ENCODE data around the gene TRAF1. TPM values are rescaled to one million over a fixed set of nuclear protein-coding genes. Genes with fewer than 3 reads are reported as not detected.
A peak's percentile ranks its signal among the peaks of the same experiment; 100 is the strongest.

The TRAF1 gene
- total and polyA plus RNA-seq, 10 of the 15 experiments (the other 5 are each of a cell fraction or from before 2014, with no cell fraction given), result 13.8 to 163 (median 128) TPM

DNA sequence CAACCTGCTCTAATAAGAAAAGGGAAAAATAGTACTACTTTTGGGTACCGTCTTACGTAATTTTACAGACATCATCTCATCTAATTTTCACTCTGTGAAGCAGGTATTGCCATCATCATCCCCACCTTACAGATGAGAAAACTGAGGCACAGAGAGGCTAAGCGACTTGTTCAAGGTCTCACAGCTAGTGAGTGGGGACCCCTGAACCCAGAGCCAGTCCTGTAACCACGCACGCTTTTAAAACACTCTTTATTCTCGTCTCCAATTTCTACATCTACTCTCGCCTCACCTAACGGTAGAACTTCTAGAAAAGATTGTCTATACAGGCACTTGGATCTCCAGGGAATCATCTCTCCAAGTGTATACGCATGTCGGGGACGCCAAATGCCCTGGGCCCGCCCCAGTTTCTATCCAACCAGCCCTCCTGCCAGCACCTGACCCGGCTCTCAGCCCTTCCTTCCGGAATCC is 1.5 kb upstream of the TRAF1 start:
- Histone ChIP-seq H3K9me3 (replicated peaks; ENCODE audit: control insufficient read depth, insufficient read depth, low read length) (no peaks in the 10 kb centered on the region), H3K4me2 (ENCODE audit: control insufficient read depth, insufficient read depth) (peak overlapping the region; percentile 38), H3K4me3 (peak overlapping the region; percentile 88), H4K20me1 (ENCODE audit: control insufficient read depth, insufficient read depth) (no peaks in the 10 kb centered on the region), H3K9ac (ENCODE audit: control insufficient read depth, insufficient read depth, low read length) (peak overlapping the region; percentile 99), H3K36me3 (ENCODE audit: control insufficient read depth in 2 of 2, insufficient read depth in 2 of 2, low read length in 1 of 2) (peaks cover 0 to 2% of the 10 kb centered on the region in 2 experiments; a peak in 2 of 4 replicates), H3K4me1 (ENCODE audit: control insufficient read depth, insufficient read depth, low read length) (peaks cover 48% of the 10 kb centered on the region), H2AFZ (ENCODE audit: control insufficient read depth, low read depth, low read length) (no peak overlapping the region), H3K27ac (ENCODE audit: control insufficient read depth, insufficient read depth) (peak overlapping the region; percentile 99), H3K27me3 (replicated peaks in 1 of 2; ENCODE audit: control insufficient read depth in 2 of 2, insufficient read depth in 2 of 2, low read length in 1 of 2) (no peaks in the 10 kb centered on the region), H3K79me2 (ENCODE audit: control insufficient read depth, insufficient read depth, low read length) (peaks cover 73% of the 10 kb centered on the region)
- WGBS (ENCODE audit: insufficient coverage, insufficient replicate concordance, low lambda C conversion rate, missing lambda C conversion rate), result 5% methylated on average over 14 of the region's 14 CpGs
- BruUV-seq (replicated peaks), result no TSS peak
- POLR2A ChIA-PET, result interaction anchor here (1.5 to 18.1 kb wide), 3 partner anchors 7 to 38 kb away, joined by 4 to 383 read pairs (median 224); no protein-coding TSS in a partner anchor
- peak; percentile 1; the same call in 2 of the 3 replicates for ATAC-seq
- intact Hi-C loops (cut with micrococcal nuclease; ENCODE audit: unreplicated experiment), result loop anchor here (5.0 to 10.0 kb wide), 2 partner anchors 269 to 343 kb away; partner anchors contain the start of gene CDK5RAP2
- RAD21 ChIA-PET (ENCODE audit: unreplicated experiment), result interaction anchor here (1.0 to 2.5 kb wide), 2 partner anchors 11 to 59 kb away, joined by 3 to 11 read pairs; no protein-coding TSS in a partner anchor
- in situ Hi-C loops (cut with MboI), result no loop called here
- SMC1A ChIA-PET (ENCODE audit: uncharacterized antibody, unreplicated experiment), result interaction anchor here (26.1 kb wide), 1 partner anchor 34 kb away, joined by 522 read pairs; no protein-coding TSS in a partner anchor
- DNase-seq (ENCODE audit: low read depth, low spot score), result no peak
- CTCF ChIA-PET, result interaction anchor here (2.3 kb wide), 1 partner anchor 58 kb away, joined by 8 read pairs; no protein-coding TSS in a partner anchor
- no peak for FAIRE-seq
- TF ChIP-seq LARP7 (IDR thresholded peaks at IDR 0.05), result 0 out of 2 replicates have a peak, but pooled peaks have one; percentile 8
- TF ChIP-seq TARDBP (IDR thresholded peaks at IDR 0.05; ENCODE audit: borderline replicate concordance), result no peak
- 0 out of 2 replicates have a peak, but pooled peaks have one; percentile 16 for TF ChIP-seq TAF1 (IDR thresholded peaks at IDR 0.05; ENCODE audit: borderline replicate concordance, low read depth, low read length)
- no peak for TF ChIP-seq KLF5 (IDR thresholded peaks at IDR 0.05; ENCODE audit: partially characterized antibody)
- no peak for TF ChIP-seq MEF2B (IDR thresholded peaks at IDR 0.05; ENCODE audit: partially characterized antibody, poor library complexity, severe bottlenecking)
- TF ChIP-seq, protein P1, sequence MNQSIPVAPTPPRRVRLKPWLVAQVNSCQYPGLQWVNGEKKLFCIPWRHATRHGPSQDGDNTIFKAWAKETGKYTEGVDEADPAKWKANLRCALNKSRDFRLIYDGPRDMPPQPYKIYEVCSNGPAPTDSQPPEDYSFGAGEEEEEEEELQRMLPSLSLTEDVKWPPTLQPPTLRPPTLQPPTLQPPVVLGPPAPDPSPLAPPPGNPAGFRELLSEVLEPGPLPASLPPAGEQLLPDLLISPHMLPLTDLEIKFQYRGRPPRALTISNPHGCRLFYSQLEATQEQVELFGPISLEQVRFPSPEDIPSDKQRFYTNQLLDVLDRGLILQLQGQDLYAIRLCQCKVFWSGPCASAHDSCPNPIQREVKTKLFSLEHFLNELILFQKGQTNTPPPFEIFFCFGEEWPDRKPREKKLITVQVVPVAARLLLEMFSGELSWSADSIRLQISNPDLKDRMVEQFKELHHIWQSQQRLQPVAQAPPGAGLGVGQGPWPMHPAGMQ (IDR thresholded peaks at IDR 0.05; ENCODE audit: borderline replicate concordance), result no peak
- TF ChIP-seq TBL1XR1 (IDR thresholded peaks at IDR 0.05; ENCODE audit: low read depth, low read length), result 0 out of 2 replicates have a peak, but pooled peaks have one; percentile 51
- TF ChIP-seq POLR2A (IDR thresholded peaks at IDR 0.05; ENCODE audit: low read depth, low read length), result no peak
- TF ChIP-seq, protein P2, sequence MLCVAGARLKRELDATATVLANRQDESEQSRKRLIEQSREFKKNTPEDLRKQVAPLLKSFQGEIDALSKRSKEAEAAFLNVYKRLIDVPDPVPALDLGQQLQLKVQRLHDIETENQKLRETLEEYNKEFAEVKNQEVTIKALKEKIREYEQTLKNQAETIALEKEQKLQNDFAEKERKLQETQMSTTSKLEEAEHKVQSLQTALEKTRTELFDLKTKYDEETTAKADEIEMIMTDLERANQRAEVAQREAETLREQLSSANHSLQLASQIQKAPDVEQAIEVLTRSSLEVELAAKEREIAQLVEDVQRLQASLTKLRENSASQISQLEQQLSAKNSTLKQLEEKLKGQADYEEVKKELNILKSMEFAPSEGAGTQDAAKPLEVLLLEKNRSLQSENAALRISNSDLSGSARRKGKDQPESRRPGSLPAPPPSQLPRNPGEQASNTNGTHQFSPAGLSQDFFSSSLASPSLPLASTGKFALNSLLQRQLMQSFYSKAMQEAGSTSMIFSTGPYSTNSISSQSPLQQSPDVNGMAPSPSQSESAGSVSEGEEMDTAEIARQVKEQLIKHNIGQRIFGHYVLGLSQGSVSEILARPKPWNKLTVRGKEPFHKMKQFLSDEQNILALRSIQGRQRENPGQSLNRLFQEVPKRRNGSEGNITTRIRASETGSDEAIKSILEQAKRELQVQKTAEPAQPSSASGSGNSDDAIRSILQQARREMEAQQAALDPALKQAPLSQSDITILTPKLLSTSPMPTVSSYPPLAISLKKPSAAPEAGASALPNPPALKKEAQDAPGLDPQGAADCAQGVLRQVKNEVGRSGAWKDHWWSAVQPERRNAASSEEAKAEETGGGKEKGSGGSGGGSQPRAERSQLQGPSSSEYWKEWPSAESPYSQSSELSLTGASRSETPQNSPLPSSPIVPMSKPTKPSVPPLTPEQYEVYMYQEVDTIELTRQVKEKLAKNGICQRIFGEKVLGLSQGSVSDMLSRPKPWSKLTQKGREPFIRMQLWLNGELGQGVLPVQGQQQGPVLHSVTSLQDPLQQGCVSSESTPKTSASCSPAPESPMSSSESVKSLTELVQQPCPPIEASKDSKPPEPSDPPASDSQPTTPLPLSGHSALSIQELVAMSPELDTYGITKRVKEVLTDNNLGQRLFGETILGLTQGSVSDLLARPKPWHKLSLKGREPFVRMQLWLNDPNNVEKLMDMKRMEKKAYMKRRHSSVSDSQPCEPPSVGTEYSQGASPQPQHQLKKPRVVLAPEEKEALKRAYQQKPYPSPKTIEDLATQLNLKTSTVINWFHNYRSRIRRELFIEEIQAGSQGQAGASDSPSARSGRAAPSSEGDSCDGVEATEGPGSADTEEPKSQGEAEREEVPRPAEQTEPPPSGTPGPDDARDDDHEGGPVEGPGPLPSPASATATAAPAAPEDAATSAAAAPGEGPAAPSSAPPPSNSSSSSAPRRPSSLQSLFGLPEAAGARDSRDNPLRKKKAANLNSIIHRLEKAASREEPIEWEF (IDR thresholded peaks at IDR 0.05; ENCODE audit: insufficient replicate concordance, low read depth, low read length), result no peak
- TF ChIP-seq BHLHE40 (IDR thresholded peaks at IDR 0.05; ENCODE audit: borderline replicate concordance in 1 of 2, low read depth in 2 of 2, low read length in 1 of 2), result peak; percentile 38 to 45; a peak in 1 of 4 replicates
- TF ChIP-seq ETV6 (conservative IDR thresholded peaks at IDR 0.05 in 1 of 2, IDR thresholded peaks at IDR 0.05 in 1 of 2; ENCODE audit: borderline replicate concordance in 1 of 2, low read depth in 1 of 2), result 0 out of 4 replicates have a peak, but pooled peaks of 1 of the 2 experiments have one; percentile 52
- no peak for TF ChIP-seq CBFB (IDR thresholded peaks at IDR 0.05; ENCODE audit: low read depth)
- no peak; the same call in 1 of the 2 replicates for TF ChIP-seq SMAD5 (IDR thresholded peaks at IDR 0.05; ENCODE audit: low read depth)
- 0 out of 2 replicates have a peak, but pooled peaks have one; percentile 36 for TF ChIP-seq WRNIP1 (IDR thresholded peaks at IDR 0.05; ENCODE audit: borderline replicate concordance, low read depth, low read length)
- TF ChIP-seq NFIC (IDR thresholded peaks at IDR 0.05; ENCODE audit: low read depth, low read length), result no peak
- TF ChIP-seq ZSCAN29 (IDR thresholded peaks at IDR 0.05), result peak; percentile 73; the same call in 1 of the 2 replicates
